RWPE1 (cell line): ENCODE data around the gene NUP107.

ENCODE experiments used
- CTCF ChIA-PET: fragments of 350-600 bp; sonication (Branson Sonifier 250); formaldehyde crosslinking; extraction: SDS; loops from one replicate; lab custom pipeline; 2021; lab: Yijun Ruan, JAX
- POLR2A ChIA-PET: fragments of 400-600 bp; formaldehyde crosslinking; extraction: SDS; loops from one replicate; lab custom pipeline; 2020; ENCODE audit warnings: antibody characterized with exemption; ENCODE audit not compliant: low non-redundant PET; lab: Yijun Ruan, JAX
- DNase-seq: peaks from one replicate; pipeline ENCODE4 v3.0.0; 2012; ENCODE audit warnings: low spot score
- H3K27ac ChIP-seq: fragments of 450-650 bp; 2 replicates; pipeline ENCODE4 v1.5.1; 2017
- TF ChIP-seq, protein P1 (sequence below): fragments of 450-650 bp; conservative IDR thresholded peaks from 2 replicates; pipeline ENCODE4 v1.5.1; 2017; ENCODE audit warnings: low read depth, mild to moderate bottlenecking

Gene NUP107

DNA sequence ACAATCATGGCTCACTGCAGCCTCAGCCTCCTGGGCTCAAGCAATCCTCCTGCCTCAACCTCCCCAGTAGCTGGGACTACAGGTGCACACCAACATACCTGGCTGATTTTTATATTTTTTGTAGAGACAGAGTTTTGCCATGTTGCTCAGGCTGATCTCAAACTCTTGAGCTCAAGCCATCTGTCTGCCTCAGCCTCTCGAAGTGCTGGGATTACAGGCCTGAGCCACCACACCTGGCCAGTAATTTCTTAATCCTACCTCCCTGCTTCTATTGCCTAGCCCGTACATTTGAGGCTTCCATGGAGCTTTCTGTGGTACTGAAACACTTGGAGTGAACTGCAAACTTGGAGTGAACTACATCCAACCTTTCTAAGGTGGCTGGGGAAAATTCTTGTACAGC lies 79.9 kb downstream of the NUP107 start:
- TF ChIP-seq, protein P1, sequence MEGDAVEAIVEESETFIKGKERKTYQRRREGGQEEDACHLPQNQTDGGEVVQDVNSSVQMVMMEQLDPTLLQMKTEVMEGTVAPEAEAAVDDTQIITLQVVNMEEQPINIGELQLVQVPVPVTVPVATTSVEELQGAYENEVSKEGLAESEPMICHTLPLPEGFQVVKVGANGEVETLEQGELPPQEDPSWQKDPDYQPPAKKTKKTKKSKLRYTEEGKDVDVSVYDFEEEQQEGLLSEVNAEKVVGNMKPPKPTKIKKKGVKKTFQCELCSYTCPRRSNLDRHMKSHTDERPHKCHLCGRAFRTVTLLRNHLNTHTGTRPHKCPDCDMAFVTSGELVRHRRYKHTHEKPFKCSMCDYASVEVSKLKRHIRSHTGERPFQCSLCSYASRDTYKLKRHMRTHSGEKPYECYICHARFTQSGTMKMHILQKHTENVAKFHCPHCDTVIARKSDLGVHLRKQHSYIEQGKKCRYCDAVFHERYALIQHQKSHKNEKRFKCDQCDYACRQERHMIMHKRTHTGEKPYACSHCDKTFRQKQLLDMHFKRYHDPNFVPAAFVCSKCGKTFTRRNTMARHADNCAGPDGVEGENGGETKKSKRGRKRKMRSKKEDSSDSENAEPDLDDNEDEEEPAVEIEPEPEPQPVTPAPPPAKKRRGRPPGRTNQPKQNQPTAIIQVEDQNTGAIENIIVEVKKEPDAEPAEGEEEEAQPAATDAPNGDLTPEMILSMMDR, result no peak
- POLR2A ChIA-PET, result no interaction called here
- DNase-seq, result no peak
- CTCF ChIA-PET, result interaction anchor here (0.6 kb wide), 1 partner anchor 54 kb away, joined by 3 read pairs; no protein-coding TSS in a partner anchor
- H3K27ac ChIP-seq, result no peak overlapping the region

DNA sequence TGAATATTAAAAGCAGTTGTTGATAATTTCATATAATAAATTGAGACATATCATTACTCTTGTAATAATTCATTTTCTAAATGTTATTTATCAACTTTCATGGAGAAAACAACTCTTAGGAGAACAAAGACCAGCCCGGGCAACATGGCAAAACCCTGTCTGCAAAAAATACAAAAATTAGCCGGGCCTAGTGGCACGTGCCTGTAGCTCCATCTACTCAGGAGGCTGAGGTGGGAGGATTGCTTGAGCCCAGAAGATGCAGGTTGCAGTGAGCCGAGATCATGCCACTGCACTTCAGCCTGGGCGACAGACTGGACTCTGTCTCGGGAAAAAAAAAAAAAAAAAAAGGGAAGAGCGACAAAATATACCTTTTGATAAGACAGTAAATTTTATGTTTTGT lies 80.4 kb downstream of the NUP107 start:
- H3K27ac ChIP-seq, result no peak overlapping the region
- DNase-seq, result no peak
- TF ChIP-seq, protein P1, result no peak
- ChIA-PET CTCF (interaction anchor here (0.6 kb wide), 1 partner anchor 53 kb away, joined by 3 read pairs; no protein-coding TSS in a partner anchor), POLR2A (no interaction called here)

DNA sequence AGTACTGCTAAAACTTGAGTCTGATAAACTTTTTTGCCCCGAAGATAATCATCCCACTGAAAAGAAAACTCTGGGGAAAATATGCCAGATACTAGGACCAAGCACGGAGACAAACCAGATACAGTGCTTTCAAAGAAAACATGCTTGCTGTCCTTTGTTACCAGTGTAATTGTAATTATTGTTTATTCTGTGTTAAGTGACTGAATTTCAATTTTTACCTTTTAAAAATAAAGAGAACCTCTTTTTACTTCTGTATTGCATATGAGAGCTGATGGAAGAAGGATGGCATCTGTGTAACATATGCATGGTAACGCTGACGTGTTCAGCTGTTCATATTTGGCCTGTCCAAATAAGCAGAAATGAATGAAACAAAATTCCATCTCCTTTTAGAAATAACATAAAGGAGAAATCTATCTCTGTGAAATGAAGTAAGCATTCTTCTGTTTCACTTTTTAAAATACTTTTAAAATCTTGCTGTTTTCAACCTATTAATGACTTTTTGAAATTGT lies 81.7 kb downstream of the NUP107 start:
- POLR2A ChIA-PET, result no interaction called here

DNA sequence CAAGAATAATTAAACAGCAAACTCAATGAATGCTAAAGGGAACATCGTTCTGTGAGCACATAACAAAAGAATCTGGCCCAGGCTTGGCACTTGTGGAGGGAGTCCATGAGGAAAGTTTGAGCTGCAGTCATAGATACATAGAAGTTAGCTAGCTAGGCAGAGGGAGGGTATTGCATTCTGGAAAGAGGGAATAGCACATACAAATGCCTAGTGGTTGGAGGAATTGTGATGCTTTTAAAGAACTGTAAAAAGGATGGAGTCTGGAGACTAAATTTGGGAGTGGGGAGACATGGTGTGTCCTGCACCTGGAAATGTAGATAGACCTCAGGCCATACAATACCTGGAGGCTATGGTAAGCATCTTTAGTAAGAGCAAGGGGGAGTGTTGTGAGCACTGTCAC lies 83.2 kb downstream of the NUP107 start:
- CTCF ChIA-PET, result no interaction called here
- TF ChIP-seq, protein P1, result no peak
- POLR2A ChIA-PET, result no interaction called here
- no peak for DNase-seq
- H3K27ac ChIP-seq, result no peak overlapping the region

More for the DNA sequence above, 81.7 kb downstream of the NUP107 start:
- no peak overlapping the region for H3K27ac ChIP-seq
- CTCF ChIA-PET, result no interaction called here
- TF ChIP-seq, protein P1, result no peak
- no peak for DNase-seq

DNA sequence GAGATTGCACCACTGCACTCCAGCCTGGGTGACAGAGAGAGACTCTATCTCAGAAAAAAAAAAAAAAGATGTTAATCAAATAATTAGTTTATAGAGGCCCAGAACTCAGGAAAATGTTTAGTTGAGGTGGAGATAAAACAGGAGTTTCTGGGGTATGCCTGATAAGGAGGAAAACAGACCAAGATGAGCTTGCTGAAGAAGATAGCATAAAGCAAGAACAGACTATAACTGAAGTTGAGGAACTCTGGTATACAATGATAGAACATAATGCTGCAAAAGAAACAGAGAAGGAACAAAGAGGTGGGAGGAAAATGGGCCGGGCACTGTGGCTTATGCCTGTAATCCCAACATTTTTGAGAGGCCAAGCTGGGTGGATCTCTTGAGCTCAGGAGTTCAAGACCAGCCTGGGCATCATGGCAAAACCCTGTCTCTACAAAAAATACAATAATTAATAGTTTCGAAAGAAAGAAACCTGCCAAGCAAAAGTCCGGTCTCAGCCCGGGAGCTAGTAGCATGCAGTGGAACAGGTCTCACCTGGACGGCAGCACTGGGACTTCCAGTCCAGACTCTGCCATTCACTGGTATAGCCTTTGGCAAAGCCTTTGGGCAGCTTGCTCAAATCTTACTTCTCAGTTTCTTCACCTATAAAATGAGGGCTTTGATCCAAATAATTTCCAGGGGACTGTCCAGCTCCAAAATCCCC lies 84.6 kb downstream of the NUP107 start:
- no peak overlapping the region for H3K27ac ChIP-seq
- no peak for DNase-seq
- POLR2A ChIA-PET, result no interaction called here
- TF ChIP-seq, protein P1, result no peak
- CTCF ChIA-PET, result no interaction called here

DNA sequence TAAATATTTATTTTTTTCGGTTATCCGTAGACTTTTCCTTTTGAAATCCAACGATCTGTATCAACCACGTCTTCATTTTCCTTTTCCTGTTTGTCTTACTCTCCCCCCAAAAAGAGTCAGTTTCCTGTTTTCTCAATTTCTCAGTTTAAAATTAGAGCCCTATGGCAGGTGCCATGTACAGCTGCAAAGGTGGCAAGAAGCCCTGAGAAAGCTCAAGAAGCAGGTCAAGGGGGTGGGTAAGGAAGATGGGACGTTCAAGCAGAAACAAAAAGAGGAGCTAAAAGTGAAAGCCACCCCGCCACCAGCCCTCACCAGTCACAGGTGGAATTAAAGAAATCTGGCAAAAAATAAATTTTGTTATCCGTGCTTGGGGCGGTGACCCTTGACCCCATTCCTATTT lies 85.9 kb downstream of the NUP107 start:
- DNase-seq, result no peak
- TF ChIP-seq, protein P1, result no peak
- POLR2A ChIA-PET, result no interaction called here
- H3K27ac ChIP-seq, result no peak overlapping the region
- CTCF ChIA-PET, result no interaction called here
